HG03378 (cell line): ENCODE results near the gene DNAAF8.
A peak's percentile ranks its signal among the peaks of the same experiment; 100 is the strongest.

Source experiments
- ATAC-seq: cut with Tn5 transposase; IDR thresholded peaks from one replicate; pipeline ENCODE4 v1.9.1; 2021; ENCODE audit warnings: mild to moderate bottlenecking, moderate library complexity; ENCODE audit not compliant: unreplicated experiment

Gene DNAAF8

DNA sequence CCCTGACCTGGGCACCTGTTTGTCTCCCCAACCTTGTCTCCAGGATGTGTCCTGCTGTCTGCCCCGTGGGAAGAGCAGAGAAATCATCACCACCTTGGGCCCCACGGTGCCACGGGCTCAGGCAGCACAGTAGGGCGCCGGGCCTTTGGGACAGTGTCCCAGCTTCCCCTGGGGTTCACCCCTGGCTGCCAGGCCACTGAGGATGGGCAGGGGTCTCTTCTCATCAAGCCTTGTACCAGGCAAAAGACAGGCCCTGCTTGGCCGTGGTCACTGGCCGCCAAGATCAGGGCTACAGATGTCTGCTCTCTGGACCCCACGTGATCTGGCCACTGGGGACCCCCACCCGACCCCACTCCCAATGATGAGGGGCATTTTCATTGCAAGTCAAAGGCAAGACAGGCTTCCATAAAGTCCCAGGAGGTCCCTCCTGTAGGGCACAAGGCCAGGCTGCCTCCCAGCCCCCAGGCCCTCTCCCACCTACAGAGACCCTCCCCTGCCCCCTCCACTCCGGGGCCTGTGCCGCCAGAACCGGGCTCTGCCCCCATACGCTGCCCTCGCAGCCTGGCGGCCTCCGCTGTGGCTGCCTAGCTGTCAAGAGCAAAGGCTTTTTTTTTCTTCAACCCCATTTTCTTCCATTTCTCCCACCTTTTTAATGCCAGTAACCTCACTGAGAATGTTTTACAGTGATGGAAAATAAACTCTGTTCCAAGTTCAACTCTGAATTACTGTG lies 14.5 kb downstream of the DNAAF8 start:
- ATAC-seq = no peak

DNA sequence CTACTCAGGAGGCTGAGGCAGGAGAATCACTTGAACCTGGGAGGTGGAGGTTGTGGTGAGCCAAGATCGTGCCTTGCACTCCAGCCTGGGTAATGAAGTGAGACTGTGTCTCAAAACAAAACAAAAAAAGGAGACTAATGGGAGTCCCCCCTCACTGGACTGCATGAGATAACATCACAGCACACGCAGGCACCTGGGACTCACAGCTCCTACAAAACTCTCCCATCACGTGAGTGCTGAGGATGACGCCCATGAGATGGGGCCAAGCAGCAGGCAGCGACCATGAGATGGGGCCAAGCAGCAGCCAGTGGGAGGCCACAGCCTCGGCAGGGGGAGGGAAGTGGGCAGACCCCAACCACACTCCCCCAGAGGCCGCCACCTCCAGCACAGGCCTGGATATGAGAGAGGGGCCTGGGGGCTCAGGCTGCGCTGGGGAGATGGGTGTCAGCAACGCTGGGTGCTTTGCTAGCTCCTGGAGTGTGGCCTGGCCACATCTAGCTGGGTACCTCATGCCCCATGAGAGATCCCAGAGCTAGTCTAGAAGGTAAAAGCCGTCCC lies 15.4 kb downstream of the DNAAF8 start:
- no peak for ATAC-seq

DNA sequence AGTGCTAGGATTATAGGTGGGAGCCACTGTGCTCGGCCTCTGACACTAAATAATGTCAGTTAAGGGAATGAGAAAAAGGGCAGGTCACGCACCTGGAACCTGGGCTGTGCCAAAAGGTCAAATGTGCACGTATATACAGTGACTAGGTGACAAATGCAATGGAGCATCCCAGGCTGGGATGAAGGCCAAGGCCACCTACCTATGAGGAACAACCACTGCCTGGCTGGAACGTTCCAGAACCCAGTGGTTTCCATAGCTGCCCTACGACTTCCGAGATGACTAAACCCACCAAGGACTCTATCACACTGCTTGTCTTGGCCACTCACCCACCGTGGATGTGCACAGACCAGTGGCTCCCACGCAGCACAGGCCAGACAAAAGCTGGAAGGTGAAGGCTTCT lies 16.6 kb downstream of the DNAAF8 start:
- no peak for ATAC-seq

DNA sequence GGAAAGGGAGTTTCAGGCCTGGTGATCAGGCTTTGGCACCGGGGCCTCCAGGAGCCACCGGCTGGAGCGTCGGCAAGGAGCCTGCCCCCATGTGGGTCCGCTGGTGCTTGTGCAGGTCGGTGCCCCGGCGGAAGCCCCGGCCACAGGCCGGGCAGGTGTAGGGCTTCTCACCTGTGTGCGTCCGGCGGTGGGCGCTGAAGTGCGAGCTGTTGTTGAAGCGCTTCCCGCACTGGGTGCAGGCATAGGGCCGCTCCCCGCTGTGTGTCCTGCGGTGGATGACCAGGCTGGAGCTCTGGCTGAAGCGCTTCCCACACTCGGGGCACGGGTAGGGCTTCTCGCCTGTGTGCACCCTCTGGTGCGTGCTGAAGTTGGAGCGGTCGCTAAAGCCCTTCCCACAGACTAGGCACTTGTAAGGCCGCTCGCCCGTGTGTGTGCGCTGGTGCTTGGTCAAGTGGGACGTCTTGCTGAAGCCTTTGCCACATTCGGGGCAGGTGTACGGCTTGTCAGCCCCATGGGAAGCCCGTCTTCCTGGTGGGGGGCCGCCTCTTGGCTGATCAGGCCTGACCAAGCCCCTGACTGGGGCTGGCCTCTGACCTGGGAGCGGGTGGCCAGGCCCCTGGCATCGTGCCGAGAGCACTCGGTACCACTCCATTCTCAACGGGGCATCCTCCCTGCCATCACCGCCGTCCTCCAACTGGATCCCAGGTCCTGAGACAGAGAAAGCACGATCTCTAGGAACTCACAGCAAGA lies 18.2 kb downstream of the DNAAF8 start:
- ATAC-seq = no peak

DNA sequence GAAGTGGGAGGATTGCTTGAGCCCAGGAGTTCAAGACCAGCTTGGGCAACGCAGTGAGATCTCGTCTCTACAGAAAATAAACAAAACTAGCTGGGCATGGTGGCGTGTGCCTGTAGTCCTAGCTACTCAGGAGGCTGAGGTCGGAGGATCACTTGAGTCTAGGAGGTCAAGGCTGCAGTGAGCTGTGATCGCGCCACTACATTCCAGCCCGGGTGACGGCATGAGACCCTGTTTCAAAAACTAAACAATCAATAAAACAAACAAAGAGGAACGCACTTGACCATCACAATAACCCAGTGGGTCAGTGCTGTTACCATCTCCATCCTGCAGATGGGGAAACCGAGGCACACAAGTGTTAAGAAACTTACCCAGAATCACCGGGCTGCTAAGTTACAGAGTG lies 18.9 kb downstream of the DNAAF8 start:
- ATAC-seq = no peak

DNA sequence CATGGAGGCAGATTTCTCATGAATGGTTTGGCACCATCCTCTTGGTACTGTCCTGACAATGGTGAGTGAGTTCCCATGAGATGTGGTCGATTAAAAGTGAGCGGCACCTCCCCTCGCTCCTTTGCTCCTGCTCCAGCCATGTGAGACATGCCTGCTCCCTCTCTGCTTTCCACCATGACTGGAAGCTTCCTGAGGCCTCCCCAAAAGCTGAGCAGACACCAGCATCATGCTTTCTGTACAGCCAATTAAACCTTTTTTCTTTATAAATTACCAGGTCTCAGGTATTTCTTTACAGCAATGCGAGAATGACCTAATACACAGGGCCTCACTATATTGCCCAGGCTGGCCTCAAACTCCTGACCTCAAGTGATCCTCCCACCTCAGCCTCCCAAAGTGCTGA lies 20.5 kb downstream of the DNAAF8 start:
- no peak for ATAC-seq

DNA sequence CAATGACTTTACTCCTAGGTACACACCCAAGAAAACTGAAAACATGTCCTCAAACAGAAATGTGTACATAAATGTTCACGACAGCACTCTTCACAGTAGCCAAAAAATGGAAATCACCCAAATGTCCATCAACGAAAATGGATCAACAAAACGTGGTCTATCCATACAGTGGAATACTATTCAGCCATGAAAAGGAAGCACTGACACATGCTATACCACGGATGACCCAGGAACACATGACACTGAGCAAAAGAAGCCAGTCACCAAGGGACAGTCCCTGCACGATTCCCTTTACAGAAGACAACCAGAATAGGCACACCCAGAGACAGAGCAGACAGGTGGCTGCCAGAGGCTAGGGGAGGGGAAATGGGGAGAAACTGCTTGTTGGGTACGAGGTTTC lies 21.4 kb downstream of the DNAAF8 start:
- no peak for ATAC-seq

DNA sequence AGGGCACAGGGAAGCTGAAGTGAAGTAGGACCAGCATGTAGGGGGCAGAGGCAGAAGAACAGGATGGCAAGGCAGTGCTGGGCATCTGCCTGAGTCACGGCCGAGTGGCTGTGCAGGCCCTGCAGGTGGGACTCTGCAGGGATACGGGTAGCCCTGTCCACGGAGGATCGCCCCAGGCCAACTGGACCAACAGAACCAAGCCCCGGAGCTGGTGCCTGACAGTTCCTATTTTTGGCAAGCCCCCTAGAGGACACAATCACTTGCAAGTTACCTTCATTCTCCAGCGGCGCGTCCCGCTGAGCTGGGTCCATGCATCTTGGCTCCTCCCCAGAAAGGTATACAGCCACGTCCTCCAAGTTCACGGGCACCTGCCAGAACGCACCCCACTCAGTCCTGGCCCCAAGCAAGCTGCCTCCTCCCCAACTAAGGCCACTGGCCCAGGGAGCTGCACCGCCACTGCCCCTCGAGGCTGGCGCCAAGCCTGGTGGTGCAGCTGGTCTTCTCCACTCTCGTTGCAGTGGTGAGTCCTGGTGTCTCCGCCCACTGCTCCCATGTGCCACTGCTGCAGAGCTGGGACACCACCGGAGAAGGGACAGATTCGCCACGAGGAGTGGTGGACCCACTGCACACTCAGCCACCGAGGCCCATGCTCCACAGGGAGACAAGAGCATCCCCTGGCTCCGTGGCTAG lies 26.0 kb downstream of the DNAAF8 start:
- no peak for ATAC-seq

DNA sequence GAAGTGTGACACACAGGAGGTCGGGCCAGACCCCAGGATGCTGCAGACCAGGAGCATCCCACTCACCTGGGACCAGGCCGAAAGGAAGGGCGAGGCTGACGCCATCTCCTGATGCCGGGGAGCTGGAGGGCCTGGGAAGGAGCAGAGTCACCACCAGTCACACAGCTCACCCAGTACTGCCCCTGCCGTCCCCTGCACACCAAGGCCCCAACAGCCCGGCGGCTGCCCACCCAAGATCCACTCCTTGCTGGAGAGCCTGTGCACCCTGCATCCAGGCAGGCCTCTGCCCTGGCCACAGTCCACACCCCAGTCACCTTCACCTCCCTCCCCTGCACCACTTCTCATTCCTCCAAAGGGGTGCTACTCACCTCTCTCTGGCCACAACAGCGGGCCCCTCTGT lies 27.9 kb downstream of the DNAAF8 start:
- no peak for ATAC-seq

DNA sequence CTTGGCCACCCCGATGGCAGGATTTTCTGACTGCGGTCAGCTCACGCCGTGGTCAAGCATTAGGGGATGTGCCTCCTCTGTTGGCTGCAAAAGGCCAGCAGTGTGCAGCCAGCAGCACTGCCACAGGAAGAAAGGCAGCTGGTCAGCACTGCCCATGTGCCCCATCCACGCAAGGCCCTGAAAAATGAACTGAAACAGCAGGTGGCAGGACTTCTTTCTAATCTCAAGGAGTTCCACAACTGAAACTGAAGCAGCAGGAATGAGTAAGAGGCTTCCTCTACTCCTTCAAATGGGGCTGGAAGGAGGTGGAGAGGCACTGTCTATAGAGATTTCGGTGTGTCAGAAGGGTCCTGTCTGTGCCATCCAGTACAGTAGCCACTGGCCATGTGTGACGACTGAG lies 29.5 kb downstream of the DNAAF8 start:
- no peak for ATAC-seq

DNA sequence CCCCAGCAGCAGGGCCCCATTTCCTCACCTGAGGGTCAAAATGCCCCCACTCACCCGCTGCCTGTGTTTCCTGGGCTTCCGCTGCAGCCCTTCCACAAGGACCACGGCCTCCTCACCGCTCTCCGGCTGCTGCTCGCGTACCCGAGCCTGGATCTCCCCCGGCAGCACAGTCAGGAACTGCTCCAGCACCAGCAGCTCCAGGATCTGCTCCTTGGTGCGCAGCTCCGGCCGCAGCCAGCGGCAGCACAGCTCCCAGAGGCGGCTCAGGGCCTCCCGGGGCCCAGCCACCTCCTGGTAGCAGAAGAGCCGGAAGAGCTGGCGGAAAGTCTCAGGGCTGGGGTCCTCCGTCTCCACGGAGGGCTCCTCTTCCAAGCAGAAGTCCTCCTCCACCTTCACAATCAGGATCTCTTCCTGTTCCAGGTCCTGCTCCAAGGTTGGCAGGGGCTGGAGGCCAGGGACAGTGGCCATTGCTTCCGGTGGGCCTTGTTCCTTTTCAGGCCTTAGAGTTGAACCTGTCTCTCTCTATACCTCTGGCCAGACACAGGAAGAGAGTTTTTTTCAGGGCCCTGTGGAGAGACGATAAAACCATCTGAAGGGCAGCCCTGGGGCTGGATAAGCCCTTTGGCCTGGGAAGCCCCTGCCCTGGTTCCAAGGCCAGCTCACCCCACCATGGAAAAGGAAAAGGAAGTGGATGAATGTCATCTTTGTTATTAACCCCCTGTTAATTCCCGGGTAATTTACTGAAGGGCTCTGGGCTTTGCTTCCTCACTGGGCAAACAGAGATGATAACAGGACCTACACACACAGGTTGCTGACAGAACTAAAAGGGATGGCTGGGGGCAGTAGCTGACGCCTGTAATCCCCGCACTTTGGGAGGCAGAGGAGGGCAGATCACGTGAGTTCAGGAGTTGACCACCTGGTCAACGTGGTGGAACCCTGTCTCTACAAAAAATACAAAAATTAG lies 31.5 kb downstream of the DNAAF8 start:
- no peak for ATAC-seq

DNA sequence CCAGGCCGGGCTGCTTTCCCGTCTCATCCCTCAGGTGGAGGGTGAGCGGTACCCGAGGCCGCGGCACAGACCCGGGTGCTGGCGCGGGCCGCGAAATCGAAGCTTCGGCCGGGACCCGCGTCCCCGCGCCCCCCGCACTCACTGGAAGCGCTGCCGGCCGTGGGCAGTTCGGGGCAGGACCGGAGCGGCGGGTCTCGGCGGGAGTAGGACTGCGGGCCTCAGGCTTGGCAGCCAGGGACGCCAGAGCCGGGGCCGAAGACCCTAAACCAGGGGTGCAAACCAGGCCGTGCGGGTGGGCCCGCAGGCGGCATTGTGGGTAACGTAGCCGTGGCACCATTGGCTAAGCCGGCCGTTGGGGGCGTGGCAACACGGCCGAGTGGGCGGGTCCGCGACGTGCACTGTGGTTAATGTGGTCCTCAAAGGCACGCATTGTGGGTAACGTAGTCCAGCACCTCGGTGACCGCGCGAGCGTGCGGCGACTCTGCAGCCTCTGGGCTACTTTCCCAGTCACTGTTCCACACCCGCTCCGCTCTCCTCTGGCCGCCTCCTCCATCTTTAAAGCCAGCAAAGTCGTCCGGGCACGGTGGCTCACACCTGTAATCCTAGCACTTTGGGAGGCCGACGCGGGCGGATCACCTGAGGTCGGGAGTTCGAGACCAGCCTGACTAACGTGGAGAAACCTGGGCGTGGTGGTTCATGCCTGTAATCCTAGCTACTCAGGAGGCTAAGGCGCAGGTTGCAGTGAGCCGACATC lies 32.7 kb downstream of the DNAAF8 start, which contains the start of gene ZNF500:
Gene ZNF500 (minus strand): TSS at position 288 of the 754 bp plus-strand sequence. CDS start 1,184 bp downstream, outside the sequence.
- peak; percentile 82 for ATAC-seq

DNA sequence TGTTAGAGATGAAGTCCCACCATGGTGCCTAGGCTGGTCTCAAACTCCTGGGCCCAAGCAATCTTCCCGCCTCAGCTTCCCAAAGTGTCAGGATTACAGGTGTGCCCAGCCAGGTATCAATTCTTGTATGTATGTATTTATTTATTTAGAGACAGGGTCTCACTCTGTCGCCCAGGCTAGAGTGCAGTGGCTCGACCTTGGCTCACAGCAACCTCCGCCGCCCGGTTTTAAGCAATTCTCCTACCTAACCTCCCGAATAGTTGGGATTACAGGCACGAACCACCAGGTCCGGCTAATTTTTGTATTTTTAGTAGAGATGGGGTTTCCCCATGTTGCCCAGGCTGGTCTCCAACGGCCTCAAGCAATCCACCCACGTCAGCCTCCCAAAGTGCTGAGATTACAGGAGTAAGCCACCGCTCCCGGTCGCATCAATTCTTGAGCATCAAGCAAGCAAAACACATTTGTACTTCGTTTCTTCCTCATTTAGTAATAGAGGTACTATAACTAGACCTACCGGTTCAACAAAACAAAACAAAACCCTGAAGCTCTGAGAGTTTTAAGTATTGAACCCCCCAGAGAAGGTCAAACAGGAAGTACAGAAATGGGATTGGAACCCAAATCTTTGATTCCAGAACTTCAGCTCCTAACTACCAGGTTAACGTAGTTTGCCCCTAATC lies 33.7 kb downstream of the DNAAF8 start:
- peak; percentile 3 for ATAC-seq

DNA sequence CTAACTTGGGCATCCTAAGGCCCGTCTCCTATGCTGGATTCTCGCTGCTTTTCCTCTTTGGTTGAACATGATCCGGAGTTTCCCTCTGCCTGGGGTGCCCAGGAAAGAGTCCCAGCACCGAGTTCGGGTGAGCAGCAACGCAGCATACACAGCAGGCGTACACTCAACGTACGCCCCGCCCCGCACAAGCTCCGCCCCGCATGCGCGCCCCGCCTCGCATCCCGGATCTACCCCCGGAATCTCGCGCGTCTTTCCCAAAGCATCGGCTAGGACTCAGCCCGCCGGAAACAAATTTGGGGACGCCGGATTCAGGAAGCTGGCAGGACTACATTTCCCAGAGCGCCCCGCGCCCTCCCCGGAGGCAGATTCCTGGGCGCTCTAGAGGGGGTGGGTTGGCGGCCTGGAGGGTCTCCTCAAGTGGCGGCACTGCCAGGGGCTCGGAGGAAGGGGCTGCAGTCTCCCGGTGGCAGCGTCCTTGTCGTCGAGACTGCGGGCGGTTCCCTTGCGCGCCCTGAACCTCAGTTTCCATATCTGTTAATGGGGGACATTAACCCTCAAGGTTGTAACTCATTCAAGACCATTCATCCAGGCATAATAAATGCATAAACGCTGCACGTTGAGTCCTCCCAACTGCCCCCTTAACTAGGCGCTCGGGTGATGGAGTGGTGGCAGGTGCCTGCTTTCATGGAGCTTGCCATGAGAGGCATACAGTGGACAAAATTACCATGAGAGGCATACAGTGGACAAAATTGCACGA lies 34.4 kb downstream of the DNAAF8 start:
- ATAC-seq = peak; percentile 48

DNA sequence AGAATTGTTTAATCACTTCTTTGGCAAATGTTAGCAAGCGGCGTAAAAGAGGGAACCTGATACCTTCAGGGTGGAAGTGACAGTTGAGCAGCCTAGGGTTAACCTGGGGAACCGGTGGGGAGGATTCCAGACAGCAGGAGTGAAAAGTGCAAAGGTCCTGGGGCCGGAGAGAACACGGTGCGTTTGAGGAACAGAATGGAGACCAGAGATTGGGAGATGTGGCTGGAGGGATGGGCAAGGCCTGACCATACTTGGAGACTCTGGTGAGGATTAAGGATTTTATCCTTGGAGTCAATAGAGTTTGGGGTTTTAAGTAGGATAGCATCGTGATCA lies 34.9 kb downstream of the DNAAF8 start:
- no peak for ATAC-seq

DNA sequence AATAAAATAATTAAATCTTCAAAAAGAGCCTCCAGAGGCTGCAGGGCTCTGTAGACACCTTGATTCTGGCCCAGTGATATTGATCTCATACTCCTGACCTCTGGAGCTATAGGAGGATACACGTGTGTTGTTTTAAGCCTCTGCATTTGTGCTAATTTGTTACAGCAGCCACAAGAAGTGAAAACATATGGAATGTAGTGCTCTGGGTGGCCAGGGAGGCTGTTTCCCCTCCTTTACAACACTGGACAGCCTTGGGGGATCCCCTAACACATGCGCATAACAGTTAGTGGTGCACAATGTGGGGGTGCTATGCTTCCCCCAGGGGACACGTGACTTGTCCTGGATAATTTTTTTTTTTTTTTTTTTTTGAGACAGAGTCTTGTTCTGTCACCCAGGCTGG lies 37.3 kb downstream of the DNAAF8 start:
- no peak for ATAC-seq

DNA sequence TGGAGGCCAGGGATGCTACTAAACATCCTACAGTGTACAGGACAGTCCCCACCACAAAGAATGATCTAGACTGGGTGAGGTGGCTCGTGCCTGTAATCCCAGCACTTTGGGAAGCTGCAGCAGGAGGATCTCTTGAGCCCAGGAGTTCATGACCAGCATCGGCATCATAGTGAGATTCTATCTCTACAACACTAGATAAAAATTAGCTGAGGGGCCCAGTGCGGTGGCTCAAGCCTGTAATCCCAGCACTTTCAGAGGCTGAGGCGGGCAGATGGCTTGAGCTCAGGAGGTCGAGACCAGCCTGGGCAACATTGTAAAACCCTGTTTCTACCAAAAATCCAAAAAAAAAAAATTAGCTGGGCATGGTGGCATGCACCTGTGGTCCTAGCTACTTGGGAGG lies 38.0 kb downstream of the DNAAF8 start:
- no peak for ATAC-seq

DNA sequence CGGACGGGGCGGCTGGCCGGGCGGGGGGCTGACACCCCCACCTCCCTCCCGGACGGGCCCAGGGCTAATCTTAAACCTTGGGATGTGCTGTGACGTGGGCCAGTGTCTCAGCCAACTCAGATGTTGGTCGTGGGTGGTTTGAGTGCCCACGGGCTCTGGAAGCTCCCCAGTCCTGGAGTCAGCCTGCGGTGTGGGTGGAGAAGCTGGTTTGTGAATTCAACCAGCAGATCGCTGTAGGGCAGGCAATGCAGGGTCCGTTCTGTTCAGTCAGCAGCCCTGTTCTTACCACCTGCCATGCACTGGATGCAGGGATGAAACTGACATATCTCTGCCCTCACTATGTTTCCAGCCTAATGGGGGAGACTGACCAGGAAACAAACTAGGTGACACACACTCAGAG lies 40.7 kb downstream of the DNAAF8 start:
- ATAC-seq = no peak
